Hepatocyte (in vitro differentiated cells): Measurements from ENCODE around the gene PYGO1.

Experiments
- EZH2 ChIP-seq: fragments of 200-600 bp; sonication (generic); IDR thresholded peaks from 2 replicates; pipeline ENCODE4 v1.6.1; 2016; ENCODE audit warnings: antibody characterized with exemption, mild to moderate bottlenecking, borderline replicate concordance
- TF ChIP-seq, protein P1 (sequence below): fragments of 200-600 bp; sonication (generic); IDR thresholded peaks from 2 replicates; pipeline ENCODE4 v1.5.1; 2016; ENCODE audit warnings: antibody characterized with exemption, mild to moderate bottlenecking; ENCODE audit not compliant: poor library complexity

DNA sequence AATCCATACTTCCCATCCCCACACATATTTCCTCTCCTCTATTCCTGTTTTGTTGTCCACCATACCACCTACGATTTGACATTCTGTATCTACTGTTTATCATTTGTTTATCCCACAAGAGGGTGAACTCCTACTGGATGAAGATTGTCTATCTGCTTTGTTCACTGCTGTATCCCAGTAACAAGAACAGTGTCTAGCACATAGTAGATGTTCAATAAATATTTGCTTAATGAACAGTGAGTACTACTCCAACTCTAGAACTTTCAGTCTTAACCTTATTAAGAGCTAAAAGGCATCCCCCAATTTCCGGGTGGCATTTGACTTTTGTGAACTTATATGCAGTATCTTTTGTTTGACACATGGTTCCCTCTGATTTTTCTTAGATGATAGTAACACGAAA is 1.3 kb downstream of the PYGO1 start:
- TF ChIP-seq, protein P1, sequence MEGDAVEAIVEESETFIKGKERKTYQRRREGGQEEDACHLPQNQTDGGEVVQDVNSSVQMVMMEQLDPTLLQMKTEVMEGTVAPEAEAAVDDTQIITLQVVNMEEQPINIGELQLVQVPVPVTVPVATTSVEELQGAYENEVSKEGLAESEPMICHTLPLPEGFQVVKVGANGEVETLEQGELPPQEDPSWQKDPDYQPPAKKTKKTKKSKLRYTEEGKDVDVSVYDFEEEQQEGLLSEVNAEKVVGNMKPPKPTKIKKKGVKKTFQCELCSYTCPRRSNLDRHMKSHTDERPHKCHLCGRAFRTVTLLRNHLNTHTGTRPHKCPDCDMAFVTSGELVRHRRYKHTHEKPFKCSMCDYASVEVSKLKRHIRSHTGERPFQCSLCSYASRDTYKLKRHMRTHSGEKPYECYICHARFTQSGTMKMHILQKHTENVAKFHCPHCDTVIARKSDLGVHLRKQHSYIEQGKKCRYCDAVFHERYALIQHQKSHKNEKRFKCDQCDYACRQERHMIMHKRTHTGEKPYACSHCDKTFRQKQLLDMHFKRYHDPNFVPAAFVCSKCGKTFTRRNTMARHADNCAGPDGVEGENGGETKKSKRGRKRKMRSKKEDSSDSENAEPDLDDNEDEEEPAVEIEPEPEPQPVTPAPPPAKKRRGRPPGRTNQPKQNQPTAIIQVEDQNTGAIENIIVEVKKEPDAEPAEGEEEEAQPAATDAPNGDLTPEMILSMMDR, result no peak
- TF ChIP-seq EZH2, result no peak
